NCI-H1694 treated with DMSO at 0.1 percent for 48 hours (cell line): ENCODE data around the gene MUC2.

Experiments used
- DNase-seq: peaks from one replicate; lab custom pipeline; 2025; lab: John Stamatoyannopoulos, UW

MUC2 gene

GRCh38 chr11:1121813-1122663 is 47.4 kb downstream of the MUC2 start:
- no peak for DNase-seq

GRCh38 chr11:1122664-1123002 is 48.0 kb downstream of the MUC2 start:
- no peak for DNase-seq

DNA sequence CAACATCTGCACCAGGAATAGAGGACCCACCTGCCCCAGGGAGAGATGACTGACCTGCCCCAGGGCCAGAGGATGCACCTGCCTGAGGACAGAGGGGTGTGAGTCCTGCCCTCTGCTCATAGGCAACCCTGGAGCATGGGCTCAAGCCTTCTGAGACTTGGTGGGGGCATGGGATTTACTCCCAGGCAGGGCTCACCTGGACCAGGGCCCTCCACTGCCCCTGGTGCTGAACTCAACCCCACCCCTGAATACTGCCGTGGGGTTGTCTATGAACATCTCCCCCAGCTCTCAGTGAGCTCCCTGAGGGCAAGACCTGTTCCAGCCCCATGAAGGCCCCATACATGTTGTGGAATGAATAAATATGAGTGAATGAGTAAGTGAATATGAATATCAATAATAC is 49.3 kb downstream of the MUC2 start:
- DNase-seq: no peak
